Central memory CD4-positive, alpha-beta T cell (primary cell): ENCODE results near the gene GSK3B.
"Not testable (repeated sequence)": the region's sequence is repeated elsewhere in the genome, so short reads cannot be mapped to it uniquely, and the experiment has no call there.

ENCODE experiments used
- DNase-seq: peaks from one replicate; pipeline ENCODE4 v3.0.0; 2022

The GSK3B gene

GRCh38 chr3:119930286-119930685 is 164.0 kb downstream of the GSK3B start:
- no peak for DNase-seq

GRCh38 chr3:119927190-119927589 is 167.1 kb downstream of the GSK3B start:
- DNase-seq, result no peak

- no peak for DNase-seq
Observed at GRCh38 chr3:119924111-119925094, 169.8 kb downstream of the GSK3B start.

GRCh38 chr3:119918992-119919933 is 175.0 kb downstream of the GSK3B start:
- no peak for DNase-seq

- no peak for DNase-seq
Observed at GRCh38 chr3:119913021-119913420, 181.2 kb downstream of the GSK3B start.

GRCh38 chr3:119912220-119912619 is 182.0 kb downstream of the GSK3B start:
- DNase-seq, result no peak

- no peak for DNase-seq
Observed at GRCh38 chr3:119911748-119912147, 182.5 kb downstream of the GSK3B start.

- no peak for DNase-seq
Observed at GRCh38 chr3:119902061-119902460, 192.2 kb downstream of the GSK3B start.

- DNase-seq, result no peak
Observed at GRCh38 chr3:119901148-119901547, 193.1 kb downstream of the GSK3B start.

GRCh38 chr3:119899192-119899511 is 195.1 kb downstream of the GSK3B start:
- no peak for DNase-seq

- no peak for DNase-seq
Observed at GRCh38 chr3:119898478-119899191, 195.6 kb downstream of the GSK3B start.

- DNase-seq, result no peak
Observed at GRCh38 chr3:119894195-119894594, 200.1 kb downstream of the GSK3B start.

- no peak for DNase-seq
Observed at GRCh38 chr3:119893769-119894168, 200.5 kb downstream of the GSK3B start.

GRCh38 chr3:119891944-119892721 is 202.1 kb downstream of the GSK3B start:
- DNase-seq, result peak; percentile 33

GRCh38 chr3:119888681-119889080 is 205.6 kb downstream of the GSK3B start:
- DNase-seq, result not testable (repeated sequence)

GRCh38 chr3:119885746-119886530 is 208.3 kb downstream of the GSK3B start:
- no peak for DNase-seq

GRCh38 chr3:119884161-119884557 is 210.1 kb downstream of the GSK3B start:
- no peak for DNase-seq

GRCh38 chr3:119883461-119884160 is 210.6 kb downstream of the GSK3B start:
- no peak for DNase-seq

GRCh38 chr3:119880966-119881365 is 213.3 kb downstream of the GSK3B start:
- no peak for DNase-seq

GRCh38 chr3:119873646-119874045 is 220.6 kb downstream of the GSK3B start:
- DNase-seq, result no peak

GRCh38 chr3:119872773-119873172 is 221.5 kb downstream of the GSK3B start:
- no peak for DNase-seq
